Ectodermal cell (in vitro differentiated cells): ENCODE measurements around the gene CLMN.

Experiments
- H3K27ac ChIP-seq: 2 replicates; pipeline ENCODE4 v1.7.0; 2013; ENCODE audit warnings: mild to moderate bottlenecking, low read depth, low read length; ENCODE audit not compliant: insufficient read depth, poor library complexity, severe bottlenecking
- H3K27me3 ChIP-seq: 2 replicates; pipeline ENCODE4 v1.7.0; 2013; ENCODE audit warnings: mild to moderate bottlenecking, low read length; ENCODE audit not compliant: insufficient read depth, control insufficient read depth, poor library complexity, severe bottlenecking
- H3K36me3 ChIP-seq: one replicate; pipeline ENCODE4 v1.7.0; 2013; ENCODE audit warnings: low read length; ENCODE audit not compliant: control insufficient read depth, insufficient read depth
- H3K4me1 ChIP-seq: one replicate; pipeline ENCODE4 v1.7.0; 2013; ENCODE audit warnings: low read length; ENCODE audit not compliant: control insufficient read depth, insufficient read depth
- H3K4me3 ChIP-seq: 2 replicates; pipeline ENCODE4 v1.7.0; 2013; ENCODE audit warnings: low read depth, low read length, control low read depth; ENCODE audit not compliant: insufficient read depth
- H3K9me3 ChIP-seq: 2 replicates; pipeline ENCODE4 v1.7.0; 2013; ENCODE audit warnings: mild to moderate bottlenecking, low read length, moderate library complexity; ENCODE audit not compliant: control insufficient read depth
- WGBS, 2 experiments: methylation state at CpG; one replicate each; pipeline ENCODE4 v1.1.7; 2013; ENCODE audit warnings: missing lambda C conversion rate in 2 of 2; 5-methylcytosine and 5-hydroxymethylcytosine counted together

The CLMN gene

GRCh38 chr14:95334044-95334443 lies 14.3 kb upstream of the CLMN start:
- Histone ChIP-seq H3K27me3 (no peaks in the 10 kb centered on the region), H3K4me3 (no peak overlapping the region), H3K27ac (no peak overlapping the region), H3K4me1 (no peaks in the 10 kb centered on the region), H3K36me3 (no peaks in the 10 kb centered on the region), H3K9me3 (no peaks in the 10 kb centered on the region)
- WGBS, 2 experiments, result 84 to 91% methylated on average over 6 of the region's 6 CpGs

DNA sequence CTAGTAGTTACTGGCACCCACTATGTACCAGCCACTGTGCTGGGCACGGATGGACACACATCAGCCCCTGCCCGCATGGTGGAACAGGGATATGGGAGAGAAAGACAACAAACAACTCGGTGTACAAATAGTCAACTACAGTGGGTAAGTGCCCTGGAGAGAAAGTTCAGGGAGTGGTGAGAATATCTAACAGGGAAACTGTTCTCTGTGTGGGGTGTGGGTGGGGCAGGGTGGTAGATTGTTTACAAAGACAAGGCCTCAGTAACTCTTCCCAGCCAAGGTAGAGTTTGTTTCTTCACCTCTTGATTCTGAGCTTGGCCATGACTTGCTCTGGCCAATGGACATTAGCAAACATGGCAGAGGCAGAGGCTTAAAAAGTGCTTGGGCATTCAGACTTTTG lies 12.9 kb upstream of the CLMN start:
- 89 to 97% methylated on average over 3 of the region's 3 CpGs for WGBS, 2 experiments
- no peaks in the 10 kb centered on the region for H3K9me3 ChIP-seq
- no peak overlapping the region for H3K27ac ChIP-seq
- H3K4me3 ChIP-seq, result no peak overlapping the region
- no peaks in the 10 kb centered on the region for H3K27me3 ChIP-seq
- no peaks in the 10 kb centered on the region for H3K36me3 ChIP-seq
- H3K4me1 ChIP-seq, result no peaks in the 10 kb centered on the region

DNA sequence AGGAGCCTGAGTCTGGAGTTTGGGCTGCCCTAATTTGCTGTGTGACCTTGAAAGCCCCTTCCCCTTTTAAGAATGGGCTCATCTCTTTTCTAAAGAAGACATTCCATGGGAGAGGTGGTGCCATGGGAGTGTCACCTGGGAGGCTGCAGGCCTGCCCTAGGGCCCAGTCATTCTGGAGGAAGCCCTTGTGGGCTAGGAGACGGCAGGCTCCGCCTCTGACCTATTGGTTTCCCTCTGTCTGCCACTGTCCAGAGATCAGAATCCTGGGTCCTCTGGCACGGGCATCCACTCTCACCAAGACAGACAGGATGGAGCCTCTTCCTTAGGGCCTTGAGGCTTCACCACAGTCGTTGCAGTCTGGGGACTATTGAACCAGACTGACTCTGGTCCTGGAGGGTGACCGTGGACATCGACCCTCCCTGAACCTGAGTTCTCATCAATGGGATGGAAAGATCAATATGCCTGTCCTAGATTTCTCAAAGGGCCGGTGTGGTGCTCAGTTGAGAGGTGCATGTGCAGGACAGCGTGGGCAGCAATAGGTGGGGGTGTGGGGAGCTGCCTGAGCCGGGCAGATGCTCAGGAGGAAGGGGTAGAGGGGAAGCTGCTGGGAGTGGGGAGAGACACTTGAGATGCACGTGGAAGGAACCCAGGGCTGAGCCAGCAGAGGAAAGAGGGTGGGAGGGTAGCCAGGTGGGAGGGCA lies 12.2 kb upstream of the CLMN start:
- no peaks in the 10 kb centered on the region for H3K27me3 ChIP-seq
- 92 to 93% methylated on average over 10 of the region's 10 CpGs for WGBS, 2 experiments
- no peak overlapping the region for H3K27ac ChIP-seq
- H3K36me3 ChIP-seq, result no peaks in the 10 kb centered on the region
- H3K4me3 ChIP-seq, result no peak overlapping the region
- no peaks in the 10 kb centered on the region for H3K9me3 ChIP-seq
- no peaks in the 10 kb centered on the region for H3K4me1 ChIP-seq

DNA sequence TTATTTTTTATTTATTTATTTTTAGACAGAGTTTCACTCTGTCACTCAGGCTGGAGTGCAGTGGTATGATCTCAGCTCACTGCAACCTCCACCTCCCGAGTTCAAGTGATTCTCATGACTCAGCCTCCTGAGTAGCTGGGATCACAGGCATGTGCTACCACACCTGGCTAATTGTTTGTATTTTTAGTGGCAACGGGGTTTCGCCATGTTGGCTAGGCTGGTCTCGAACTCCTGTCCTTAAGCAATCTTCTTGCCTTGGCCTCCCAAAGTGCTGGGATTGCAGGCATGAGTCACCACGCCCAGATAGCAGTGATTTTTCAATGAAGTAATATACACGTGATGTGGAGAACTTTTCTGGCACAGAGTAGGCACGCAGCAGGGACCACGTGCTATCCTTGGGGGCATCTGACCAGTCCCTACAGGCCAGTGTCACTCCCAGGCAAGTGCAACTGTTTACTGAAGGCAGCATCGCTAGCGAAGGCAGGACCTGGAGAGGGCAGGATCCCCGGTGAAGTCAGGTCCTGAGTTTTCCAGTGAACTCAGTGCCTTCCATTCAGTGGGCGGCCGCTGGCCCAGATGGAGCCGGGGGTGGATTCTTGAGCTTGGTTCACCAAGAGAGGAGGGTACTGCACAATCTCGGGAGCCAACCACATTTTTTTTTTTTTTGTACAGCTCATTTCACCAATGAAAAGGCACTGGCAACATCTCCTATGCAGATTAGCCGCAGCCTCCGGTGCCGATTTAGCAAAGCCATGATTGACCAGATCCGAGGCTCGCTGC lies 11.1 kb upstream of the CLMN start:
- Histone ChIP-seq H3K4me1 (no peaks in the 10 kb centered on the region), H3K27ac (no peak overlapping the region), H3K4me3 (no peak overlapping the region), H3K9me3 (no peaks in the 10 kb centered on the region), H3K36me3 (no peaks in the 10 kb centered on the region), H3K27me3 (no peaks in the 10 kb centered on the region)
- WGBS, 2 experiments, result 90 to 92% methylated on average over 20 of the region's 20 CpGs

- Histone ChIP-seq H3K27ac (no peak overlapping the region), H3K9me3 (no peaks in the 10 kb centered on the region), H3K36me3 (no peaks in the 10 kb centered on the region), H3K4me1 (no peaks in the 10 kb centered on the region), H3K4me3 (no peak overlapping the region), H3K27me3 (no peaks in the 10 kb centered on the region)
- WGBS, 2 experiments, result 93% methylated on average over 9 of the region's 9 CpGs
Measured at GRCh38 chr14:95329941-95330340, 10.2 kb upstream of the CLMN start.

GRCh38 chr14:95328729-95329503 lies 9.2 kb upstream of the CLMN start:
- no peak overlapping the region for H3K4me3 ChIP-seq
- H3K27ac ChIP-seq, result no peak overlapping the region
- no peaks in the 10 kb centered on the region for H3K4me1 ChIP-seq
- no peaks in the 10 kb centered on the region for H3K9me3 ChIP-seq
- 87% methylated on average over 13 of the region's 13 CpGs for WGBS, 2 experiments
- H3K36me3 ChIP-seq, result no peaks in the 10 kb centered on the region
- no peaks in the 10 kb centered on the region for H3K27me3 ChIP-seq

GRCh38 chr14:95327558-95328374 lies 8.1 kb upstream of the CLMN start:
- 93 to 94% methylated on average over 12 of the region's 13 CpGs for WGBS, 2 experiments
- H3K9me3 ChIP-seq, result no peaks in the 10 kb centered on the region
- no peaks in the 10 kb centered on the region for H3K36me3 ChIP-seq
- no peaks in the 10 kb centered on the region for H3K27me3 ChIP-seq
- no peak overlapping the region for H3K4me3 ChIP-seq
- no peak overlapping the region for H3K27ac ChIP-seq
- no peaks in the 10 kb centered on the region for H3K4me1 ChIP-seq

- Histone ChIP-seq H3K4me3 (no peak overlapping the region), H3K27me3 (no peaks in the 10 kb centered on the region)
- WGBS, 2 experiments, result 94 to 95% methylated on average over 3 of the region's 3 CpGs
Measured at GRCh38 chr14:95326987-95327386, 7.3 kb upstream of the CLMN start.

GRCh38 chr14:95323917-95324316 lies 4.2 kb upstream of the CLMN start:
- H3K27me3 ChIP-seq, result peaks cover 6% of the 10 kb centered on the region
- WGBS, 2 experiments, result 94% methylated on average over 7 of the region's 7 CpGs
- no peaks in the 10 kb centered on the region for H3K9me3 ChIP-seq
- H3K4me1 ChIP-seq, result peaks cover 15% of the 10 kb centered on the region
- no peaks in the 10 kb centered on the region for H3K36me3 ChIP-seq
- H3K4me3 ChIP-seq, result no peak overlapping the region
- no peak overlapping the region for H3K27ac ChIP-seq

More at GRCh38 chr14:95326987-95327386, 7.3 kb upstream of the CLMN start:
- Histone ChIP-seq H3K9me3 (no peaks in the 10 kb centered on the region), H3K36me3 (no peaks in the 10 kb centered on the region), H3K27ac (no peak overlapping the region), H3K4me1 (no peaks in the 10 kb centered on the region)
